NB4 (cell line): Measurements from ENCODE around the gene CTNNA2.

Source experiments
- MYC ChIP-seq: IDR thresholded peaks from 2 replicates; pipeline ENCODE4 v1.6.1; 2011; ENCODE audit warnings: low read depth, low read length
- POLR2A ChIP-seq: IDR thresholded peaks from 2 replicates; pipeline ENCODE4 v1.6.1; 2011; ENCODE audit warnings: mild to moderate bottlenecking; ENCODE audit not compliant: insufficient read length; ENCODE audit errors: extremely low read depth
- TF ChIP-seq, protein P1 (sequence below): IDR thresholded peaks from one replicate; pipeline ENCODE4 v1.5.1; 2012; ENCODE audit warnings: low read depth, low read length

DNA sequence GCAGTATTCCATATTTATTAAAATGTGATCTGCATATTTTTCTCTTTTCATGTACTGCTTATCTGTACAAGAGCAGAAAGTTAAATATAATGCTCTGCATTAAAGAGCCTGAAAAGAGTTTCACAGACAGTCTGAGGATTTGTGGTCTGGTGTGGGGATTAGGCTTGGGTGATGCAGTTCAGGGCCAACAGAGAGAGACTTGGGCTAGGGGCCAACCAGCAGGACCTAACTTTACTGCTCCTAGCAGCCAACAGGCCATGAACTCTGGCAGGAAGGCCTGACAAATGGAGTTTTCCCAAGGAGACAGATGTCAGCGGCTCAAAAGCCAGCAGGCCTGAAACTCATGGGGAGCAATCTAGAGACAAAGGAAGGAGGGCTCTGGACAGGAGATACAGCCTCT lies 622.1 kb downstream of the CTNNA2 start:
- TF ChIP-seq POLR2A: no peak
- TF ChIP-seq, protein P1, sequence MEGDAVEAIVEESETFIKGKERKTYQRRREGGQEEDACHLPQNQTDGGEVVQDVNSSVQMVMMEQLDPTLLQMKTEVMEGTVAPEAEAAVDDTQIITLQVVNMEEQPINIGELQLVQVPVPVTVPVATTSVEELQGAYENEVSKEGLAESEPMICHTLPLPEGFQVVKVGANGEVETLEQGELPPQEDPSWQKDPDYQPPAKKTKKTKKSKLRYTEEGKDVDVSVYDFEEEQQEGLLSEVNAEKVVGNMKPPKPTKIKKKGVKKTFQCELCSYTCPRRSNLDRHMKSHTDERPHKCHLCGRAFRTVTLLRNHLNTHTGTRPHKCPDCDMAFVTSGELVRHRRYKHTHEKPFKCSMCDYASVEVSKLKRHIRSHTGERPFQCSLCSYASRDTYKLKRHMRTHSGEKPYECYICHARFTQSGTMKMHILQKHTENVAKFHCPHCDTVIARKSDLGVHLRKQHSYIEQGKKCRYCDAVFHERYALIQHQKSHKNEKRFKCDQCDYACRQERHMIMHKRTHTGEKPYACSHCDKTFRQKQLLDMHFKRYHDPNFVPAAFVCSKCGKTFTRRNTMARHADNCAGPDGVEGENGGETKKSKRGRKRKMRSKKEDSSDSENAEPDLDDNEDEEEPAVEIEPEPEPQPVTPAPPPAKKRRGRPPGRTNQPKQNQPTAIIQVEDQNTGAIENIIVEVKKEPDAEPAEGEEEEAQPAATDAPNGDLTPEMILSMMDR: no peak
- no peak for TF ChIP-seq MYC
